IPS DF 6.9 (cell line): ENCODE results near the gene ZNF418.

ENCODE experiments used
- DNase-seq: peaks from one replicate; pipeline ENCODE4 v3.0.0-alpha.2; 2013; ENCODE audit warnings: low read depth, low spot score
- H3K27ac ChIP-seq: one replicate; pipeline ENCODE4 v1.5.1; 2013; ENCODE audit warnings: low read length, control low read depth
- H3K27me3 ChIP-seq: 2 replicates; pipeline ENCODE4 v1.6.1; 2013; ENCODE audit warnings: mild to moderate bottlenecking, low read length; ENCODE audit not compliant: control insufficient read depth, insufficient read depth
- H3K36me3 ChIP-seq: 2 replicates; pipeline ENCODE4 v1.6.1; 2013; ENCODE audit warnings: low read length; ENCODE audit not compliant: control insufficient read depth, insufficient read depth
- H3K4me1 ChIP-seq: 2 replicates; pipeline ENCODE4 v1.6.1; 2013; ENCODE audit warnings: low read length; ENCODE audit not compliant: control insufficient read depth, insufficient read depth
- H3K4me3 ChIP-seq: 2 replicates; pipeline ENCODE4 v1.5.1; 2013; ENCODE audit warnings: mild to moderate bottlenecking, low read length
- H3K9me3 ChIP-seq: 2 replicates; pipeline ENCODE4 v1.6.1; 2013; ENCODE audit warnings: low read length, inconsistent platforms; ENCODE audit not compliant: control insufficient read depth, insufficient read depth
- WGBS: extraction: QIAGEN DNeasy Blood & Tissue Kit; methylation state at CpG from one replicate; pipeline ENCODE4 v1.1.7; 2013; ENCODE audit warnings: mixed read lengths, missing lambda C conversion rate; ENCODE audit not compliant: insufficient read length, insufficient coverage; 5-methylcytosine and 5-hydroxymethylcytosine counted together

Gene ZNF418

DNA sequence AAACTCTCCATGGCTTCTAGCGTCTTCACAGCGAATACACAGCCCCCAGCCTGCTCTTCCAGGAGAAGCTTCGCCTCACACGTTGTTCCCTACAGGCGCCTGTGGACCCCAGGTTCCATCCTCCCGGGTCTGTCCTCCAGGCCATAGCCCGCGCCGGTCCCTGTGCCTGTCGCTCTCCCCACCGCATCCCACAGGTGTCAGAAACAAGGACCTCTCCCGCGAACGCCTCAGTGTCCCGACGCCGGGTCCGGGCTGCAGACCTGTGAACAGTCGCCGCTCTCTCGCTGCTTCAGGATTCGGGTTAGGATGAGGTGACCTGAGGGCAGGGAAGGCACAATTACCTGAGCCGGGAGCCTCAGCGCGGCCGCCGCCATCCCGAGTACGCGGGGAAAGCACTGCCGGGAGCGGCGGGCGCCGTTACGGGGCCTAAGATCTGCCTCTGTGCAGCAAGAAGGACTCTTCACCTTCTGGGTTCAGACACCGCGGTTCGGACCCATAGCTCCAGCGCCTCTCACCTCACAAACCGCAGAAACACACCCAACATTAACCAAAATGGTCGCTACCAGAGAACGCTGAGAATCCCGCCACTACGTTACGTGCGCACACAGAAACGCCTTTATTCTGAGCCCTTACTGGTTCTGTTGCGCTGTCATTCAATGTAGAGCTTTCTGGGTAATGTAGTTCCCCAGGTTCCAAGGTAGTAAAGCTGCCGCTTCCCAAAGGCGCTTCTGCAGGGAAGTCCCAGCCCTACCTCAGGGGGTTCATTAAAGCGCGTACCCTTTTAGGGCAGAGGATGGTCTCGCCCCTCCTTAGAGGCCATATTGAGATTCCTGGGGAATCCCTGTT is at the start of gene ZNF418:
Gene ZNF418 (minus strand): TSS at position 583 of the 846 bp plus-strand sequence. CDS start 1,580 bp downstream, outside the sequence.
- Histone ChIP-seq H3K27me3 (no peaks in the 10 kb centered on the region), H3K4me1 (no peaks in the 10 kb centered on the region), H3K9me3 (no peaks in the 10 kb centered on the region), H3K4me3 (peak within 1 kb of the TSS; percentile 82), H3K36me3 (peaks cover 5% of the 10 kb centered on the region; the same call in 1 of the 2 replicates), H3K27ac (no peak within 1 kb of the TSS)
- WGBS = no CpG with 5 or more reads among the region's 54 CpGs
- peak; percentile 85 for DNase-seq

DNA sequence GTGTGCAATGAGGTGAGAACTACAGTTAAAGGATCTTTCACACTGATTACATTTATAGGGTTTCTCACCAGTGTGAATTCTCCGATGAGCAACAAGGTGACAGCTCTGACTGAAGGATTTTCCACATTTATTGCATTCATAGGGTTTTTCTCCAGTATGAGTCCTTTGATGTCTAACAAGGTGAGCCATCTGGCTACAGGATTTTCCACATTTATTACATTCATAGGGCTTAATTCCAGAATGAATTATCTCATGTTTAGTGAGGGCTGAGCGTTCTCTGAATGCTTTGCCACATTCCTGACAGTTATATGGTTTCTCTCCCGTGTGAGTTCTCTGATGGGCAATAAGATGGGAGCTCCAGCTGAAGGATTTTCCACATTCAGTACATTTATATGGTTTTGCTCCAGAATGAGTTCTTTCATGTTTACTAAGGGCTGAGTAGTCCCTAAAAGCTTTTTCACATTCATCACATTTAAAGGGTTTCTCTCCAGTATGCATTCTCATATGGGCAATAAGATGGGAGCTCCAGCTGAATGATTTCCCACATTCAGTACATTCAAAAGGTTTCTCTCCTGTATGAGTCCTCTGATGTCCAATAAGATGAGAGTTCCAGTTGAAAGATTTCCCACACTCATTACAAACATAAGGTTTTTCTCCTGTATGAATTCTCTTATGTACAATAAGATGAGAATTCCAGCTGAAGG is 43.5 kb upstream of the ZNF418 start:
- WGBS = no CpG with 5 or more reads among the region's 3 CpGs
- Histone ChIP-seq H3K4me3 (no peak overlapping the region), H3K4me1 (no peaks in the 10 kb centered on the region), H3K27me3 (no peaks in the 10 kb centered on the region), H3K36me3 (peaks cover 19% of the 10 kb centered on the region; the same call in 1 of the 2 replicates), H3K27ac (no peak overlapping the region), H3K9me3 (peaks cover 19% of the 10 kb centered on the region)
- no peak for DNase-seq

DNA sequence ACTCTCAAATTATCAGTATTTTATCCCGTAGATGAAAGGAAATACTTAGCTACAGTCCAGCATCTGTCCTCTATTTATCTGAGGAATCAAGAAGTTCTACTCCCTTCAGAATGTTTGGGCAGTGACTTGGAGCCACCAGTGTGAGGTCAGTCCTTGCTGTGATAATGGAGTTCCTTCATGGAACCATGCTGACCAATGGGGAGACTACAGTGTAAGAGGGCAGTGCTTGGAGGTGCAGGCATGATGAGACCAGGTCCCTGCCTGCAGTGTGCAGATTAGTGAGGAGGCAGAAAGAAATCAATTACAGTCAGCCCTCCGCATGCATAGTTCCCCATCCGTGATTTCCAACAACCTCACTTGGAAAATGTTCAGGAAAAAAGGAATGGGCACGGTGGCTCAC is 39.2 kb upstream of the ZNF418 start, which contains the start of gene C19orf18:
Gene C19orf18 (minus strand): TSS at position 101 of the 400 bp plus-strand sequence. CDS start 102 bp downstream, outside the sequence.
- DNase-seq = no peak
- Histone ChIP-seq H3K27me3 (no peaks in the 10 kb centered on the region; the same call in 1 of the 2 replicates), H3K36me3 (no peaks in the 10 kb centered on the region; the same call in 1 of the 2 replicates), H3K4me1 (no peaks in the 10 kb centered on the region), H3K4me3 (no peak within 1 kb of the TSS), H3K9me3 (peaks cover 8% of the 10 kb centered on the region), H3K27ac (no peak within 1 kb of the TSS)
- WGBS = no CpG with 5 or more reads among the region's 4 CpGs

DNA sequence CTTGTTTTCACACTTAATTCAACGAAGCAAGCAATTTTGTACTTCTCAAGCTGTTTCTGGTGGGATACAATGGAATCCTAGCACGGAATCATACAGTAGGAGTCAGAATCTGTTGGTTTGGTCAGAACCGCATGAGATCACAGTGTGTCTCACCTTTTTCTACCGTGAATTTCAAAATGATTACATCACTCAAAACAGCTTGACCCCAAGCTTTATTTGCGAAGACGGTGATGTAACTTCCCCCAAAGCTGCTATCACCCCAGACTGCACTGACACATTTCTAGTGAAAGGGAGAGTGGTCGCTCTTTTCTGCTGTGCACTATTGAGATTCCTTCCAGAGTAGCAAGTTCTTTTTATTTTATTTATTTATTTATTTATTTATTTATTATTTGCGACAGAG is 29.6 kb upstream of the ZNF418 start:
- H3K27ac ChIP-seq = no peak overlapping the region
- WGBS = no CpG with 5 or more reads among the region's 8 CpGs
- H3K9me3 ChIP-seq = peaks cover 1% of the 10 kb centered on the region; the same call in 1 of the 2 replicates
- H3K4me3 ChIP-seq = no peak overlapping the region
- H3K36me3 ChIP-seq = no peaks in the 10 kb centered on the region
- DNase-seq = no peak
- no peaks in the 10 kb centered on the region for H3K27me3 ChIP-seq
- H3K4me1 ChIP-seq = no peaks in the 10 kb centered on the region

DNA sequence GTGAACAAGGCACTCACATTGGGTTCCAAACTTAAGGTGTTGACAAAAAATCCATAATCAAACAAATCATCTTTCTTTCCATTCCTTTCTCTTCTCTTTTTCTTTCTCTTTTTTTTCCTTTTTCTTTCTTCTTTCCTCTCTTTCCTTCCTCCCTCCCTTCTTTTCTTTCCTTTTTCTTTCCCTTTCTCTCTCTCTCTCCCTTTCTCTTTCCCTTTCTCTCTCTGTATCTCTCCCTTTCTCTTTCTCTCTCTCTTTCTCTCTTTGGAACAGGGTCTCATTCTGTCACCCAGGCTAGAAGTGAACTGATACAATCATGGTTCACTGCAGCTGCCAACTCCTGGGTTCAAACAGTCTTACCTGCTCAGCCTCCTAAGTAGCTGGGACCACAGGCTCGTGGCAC is 26.6 kb upstream of the ZNF418 start:
- Histone ChIP-seq H3K4me3 (no peak overlapping the region), H3K36me3 (no peaks in the 10 kb centered on the region), H3K4me1 (no peaks in the 10 kb centered on the region), H3K9me3 (peaks cover 2% of the 10 kb centered on the region), H3K27me3 (no peaks in the 10 kb centered on the region), H3K27ac (no peak overlapping the region)
- no CpG with 5 or more reads among the region's 1 CpG for WGBS
- no peak for DNase-seq

DNA sequence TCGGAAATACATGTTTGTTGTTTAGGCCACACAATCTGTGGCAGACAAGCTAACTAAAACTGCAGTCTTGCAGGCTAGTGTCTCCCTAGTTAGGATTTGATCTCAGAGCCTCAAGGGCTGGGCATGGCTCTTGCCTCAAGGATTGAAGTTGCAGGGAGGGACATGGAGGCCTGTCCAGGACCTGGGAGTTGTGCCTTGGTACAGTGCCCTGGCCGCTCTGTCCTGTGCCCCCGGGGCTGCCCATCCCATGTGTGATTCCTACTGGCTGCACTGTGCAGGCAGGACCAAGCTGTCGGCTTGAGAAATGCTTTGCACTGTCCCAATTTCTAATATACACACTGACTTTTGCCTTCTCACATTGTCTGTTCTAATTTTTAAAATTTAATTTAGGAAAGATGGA is 19.8 kb upstream of the ZNF418 start:
- H3K27ac ChIP-seq = no peak overlapping the region
- H3K36me3 ChIP-seq = no peaks in the 10 kb centered on the region
- H3K4me1 ChIP-seq = no peaks in the 10 kb centered on the region
- peaks cover 4% of the 10 kb centered on the region for H3K9me3 ChIP-seq
- H3K4me3 ChIP-seq = no peak overlapping the region
- H3K27me3 ChIP-seq = no peaks in the 10 kb centered on the region
- no peak for DNase-seq
- no CpG with 5 or more reads among the region's 4 CpGs for WGBS

DNA sequence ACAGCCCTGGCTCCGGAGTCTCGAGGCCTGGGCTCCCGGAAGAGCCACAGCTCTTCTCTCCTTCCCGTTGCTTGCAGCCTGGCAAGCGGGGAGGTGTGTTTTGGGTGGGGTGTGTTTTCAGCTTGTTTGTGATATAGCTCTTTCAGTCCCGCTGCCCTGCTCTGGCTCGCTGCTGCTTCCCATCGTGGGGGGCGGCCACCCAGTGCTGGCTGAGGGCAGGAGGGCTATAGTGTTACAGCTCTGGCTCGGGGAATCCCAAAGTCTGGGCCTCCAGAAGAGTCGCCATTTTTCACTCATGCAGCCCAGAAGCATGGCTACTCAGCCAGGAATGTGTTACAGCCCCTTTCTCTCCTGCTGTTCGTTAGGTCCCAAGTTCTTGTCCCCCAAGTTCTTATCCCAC is 14.5 kb upstream of the ZNF418 start:
- 0 out of 2 replicates have a peak, but pooled peaks cover 1% of the 10 kb centered on the region for H3K9me3 ChIP-seq
- no peak overlapping the region for H3K27ac ChIP-seq
- no peak for DNase-seq
- no peaks in the 10 kb centered on the region for H3K27me3 ChIP-seq
- no peak overlapping the region for H3K4me3 ChIP-seq
- no peaks in the 10 kb centered on the region; the same call in 1 of the 2 replicates for H3K36me3 ChIP-seq
- no peaks in the 10 kb centered on the region for H3K4me1 ChIP-seq
- WGBS = no CpG with 5 or more reads among the region's 12 CpGs

DNA sequence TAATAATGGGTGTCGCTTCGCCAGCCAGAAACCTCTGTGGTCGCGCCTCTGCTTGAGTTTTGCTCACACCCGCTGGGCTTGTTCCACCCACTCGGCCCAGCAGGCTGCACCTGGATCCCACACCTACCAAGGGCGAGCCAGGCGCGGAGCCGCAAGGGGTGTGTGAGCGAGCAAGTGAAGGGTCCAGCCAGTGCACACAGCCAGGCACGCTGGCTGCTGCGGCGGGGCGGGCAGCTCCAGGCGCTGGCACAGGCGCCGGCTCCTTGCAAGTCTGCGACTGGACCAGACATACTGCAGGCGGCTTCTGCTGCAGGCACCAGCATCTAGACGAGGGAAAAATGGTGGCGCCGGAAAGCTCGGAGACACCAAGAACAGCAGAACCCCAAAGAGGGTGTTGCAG is 14.1 kb upstream of the ZNF418 start:
- H3K9me3 ChIP-seq = 0 out of 2 replicates have a peak, but pooled peaks cover 1% of the 10 kb centered on the region
- DNase-seq = no peak
- no peaks in the 10 kb centered on the region for H3K27me3 ChIP-seq
- WGBS = no CpG with 5 or more reads among the region's 24 CpGs
- no peaks in the 10 kb centered on the region for H3K4me1 ChIP-seq
- no peaks in the 10 kb centered on the region; the same call in 1 of the 2 replicates for H3K36me3 ChIP-seq
- H3K27ac ChIP-seq = no peak overlapping the region
- H3K4me3 ChIP-seq = no peak overlapping the region

DNA sequence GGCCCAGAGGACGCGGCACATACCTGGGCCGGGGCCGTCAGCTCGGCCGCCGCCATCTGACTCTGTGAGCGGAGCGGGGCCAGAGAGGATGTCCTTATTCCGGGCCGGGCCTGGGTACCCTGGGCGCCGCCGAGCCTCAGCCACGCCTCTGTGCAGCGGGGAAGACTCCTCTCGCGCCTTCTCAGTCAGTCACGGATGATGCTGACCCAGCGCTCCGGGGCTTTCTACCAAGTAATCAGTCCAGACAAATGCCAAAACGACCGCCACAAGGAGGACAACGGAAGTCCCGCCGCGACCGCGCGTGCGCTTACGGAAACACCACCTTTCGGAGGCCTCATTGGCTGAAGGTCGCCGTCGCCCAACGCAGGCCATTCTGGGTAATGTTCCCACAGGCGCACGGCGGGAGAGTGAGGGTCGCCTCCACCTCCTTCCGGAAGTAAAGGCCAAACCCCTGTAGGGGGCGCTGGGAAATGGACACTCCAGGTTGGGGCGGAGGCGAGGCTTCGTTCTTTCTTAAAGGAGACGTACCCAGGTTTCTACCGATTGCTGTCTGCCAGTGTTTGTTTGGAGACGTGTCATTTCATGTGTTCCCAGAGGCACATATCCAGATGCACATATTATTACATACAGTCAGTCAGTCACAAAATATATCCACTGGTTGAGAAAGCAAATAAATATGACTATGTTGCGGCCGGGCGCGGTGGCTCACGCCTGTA is 12.4 kb upstream of the ZNF418 start, which contains the start of gene ZNF256:
Gene ZNF256 (minus strand): TSS at position 288 of the 716 bp plus-strand sequence. CDS start 232 bp downstream, at position 56.
- Histone ChIP-seq H3K36me3 (peaks cover under 1% of the 10 kb centered on the region; the same call in 1 of the 2 replicates), H3K27me3 (no peaks in the 10 kb centered on the region), H3K4me3 (peak within 1 kb of the TSS; percentile 94), H3K27ac (no peak within 1 kb of the TSS), H3K9me3 (0 out of 2 replicates have a peak, but pooled peaks cover 1% of the 10 kb centered on the region), H3K4me1 (no peaks in the 10 kb centered on the region)
- no CpG with 5 or more reads among the region's 54 CpGs for WGBS
- peak; percentile 95 for DNase-seq

DNA sequence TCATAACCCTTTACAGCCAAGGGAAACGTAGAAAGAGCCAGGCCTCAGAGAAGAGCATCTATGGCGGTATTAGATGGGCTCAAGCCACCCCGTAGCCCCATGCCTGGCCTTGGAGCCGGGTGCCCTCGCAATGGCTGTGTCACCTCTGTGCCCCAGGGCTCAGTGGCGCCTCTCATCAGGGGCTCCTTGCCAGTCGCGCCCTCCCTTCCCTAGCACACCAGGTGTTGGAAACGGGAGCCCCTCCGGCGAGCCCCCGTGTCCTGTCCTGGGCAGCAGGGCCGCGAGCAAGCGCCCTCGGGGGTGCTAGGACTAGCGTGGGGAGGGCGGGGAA is 11.9 kb upstream of the ZNF418 start:
- no peaks in the 10 kb centered on the region for H3K27me3 ChIP-seq
- peaks cover 6% of the 10 kb centered on the region for H3K36me3 ChIP-seq
- 0 out of 2 replicates have a peak, but pooled peaks cover 1% of the 10 kb centered on the region for H3K9me3 ChIP-seq
- no CpG with 5 or more reads among the region's 18 CpGs for WGBS
- H3K4me1 ChIP-seq = no peaks in the 10 kb centered on the region
- DNase-seq = no peak
- H3K4me3 ChIP-seq = peak overlapping the region; percentile 94
- H3K27ac ChIP-seq = no peak overlapping the region
